SKM-1 (cell line): ENCODE results near the gene CAMK1.

Experiments used
- DNase-seq: peaks from one replicate; lab custom pipeline; 2025; ENCODE audit not compliant: unreplicated experiment; lab: John Stamatoyannopoulos, UW

Gene CAMK1

DNA sequence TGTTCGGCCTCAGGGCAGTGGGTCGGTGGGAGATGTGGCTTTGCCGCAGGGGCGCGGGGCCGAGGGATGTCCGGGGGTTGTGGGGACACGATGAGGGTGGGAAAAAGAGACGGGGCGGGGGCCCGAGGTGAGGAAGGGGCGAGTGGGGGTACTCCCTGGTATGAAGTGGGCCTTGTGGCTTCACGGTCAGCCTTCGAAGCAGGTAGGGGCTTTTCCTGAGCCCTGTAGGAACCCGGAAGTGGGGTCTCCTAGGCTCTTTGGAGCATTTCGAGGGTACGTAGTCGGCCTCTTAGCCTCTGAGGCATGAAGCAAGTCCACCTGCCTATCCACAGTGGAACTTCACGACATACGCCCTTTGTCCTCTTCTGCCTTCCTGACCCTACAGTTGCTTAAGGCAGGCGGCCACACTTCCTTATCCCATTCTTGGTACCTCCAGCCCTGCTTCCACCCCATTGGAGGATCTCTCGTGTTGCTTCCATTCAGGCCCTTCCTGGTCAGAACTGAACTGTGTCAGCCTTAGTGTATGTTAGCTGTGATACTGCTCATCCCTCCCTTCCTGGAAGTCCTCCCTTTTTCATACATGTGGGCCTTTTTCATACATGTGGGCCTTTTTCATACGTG, 23.5 kb upstream of the CAMK1 start:
- peak; percentile 38 for DNase-seq

DNA sequence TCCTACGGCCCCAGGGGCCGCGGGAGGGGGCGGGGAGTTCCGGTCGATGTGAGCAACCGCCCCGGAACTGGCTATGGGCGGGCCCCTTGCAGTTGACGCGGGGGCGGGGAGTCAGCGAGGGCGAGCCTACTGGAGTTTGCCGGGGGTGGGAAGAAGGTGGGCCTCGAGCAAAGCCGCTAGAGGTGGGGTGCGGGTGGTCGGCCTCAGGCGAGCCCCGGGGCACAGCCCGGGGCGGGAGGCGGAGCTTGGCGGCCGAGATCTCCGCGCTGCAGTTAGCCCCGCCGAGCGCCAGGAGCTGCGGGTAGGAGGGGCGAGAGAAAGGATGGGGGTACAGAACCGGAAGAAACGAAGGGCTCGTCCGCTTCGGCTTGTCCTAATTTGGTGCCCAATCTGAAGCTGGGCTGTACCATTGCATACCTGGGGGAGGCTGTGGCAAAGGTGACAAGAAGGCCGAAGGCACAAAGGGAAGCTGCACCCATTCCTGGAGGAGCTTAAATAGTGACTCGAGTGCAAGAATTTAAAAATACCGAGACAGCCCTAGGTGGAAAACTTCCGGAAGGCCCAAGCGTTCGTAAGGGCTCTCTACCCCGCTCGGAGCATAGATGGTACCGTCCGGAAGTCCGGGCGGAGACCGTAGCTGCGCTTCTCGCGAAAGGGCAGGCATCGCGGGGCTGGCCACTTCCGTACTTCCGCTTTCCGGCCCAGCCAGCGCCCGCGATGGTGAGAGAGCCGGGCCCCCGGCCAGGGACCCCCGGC, 22.8 kb upstream of the CAMK1 start, which contains the start of the genes ARPC4 and TADA3:
ARPC4 (plus strand) TSS at position 678 of the 756 bp plus-strand sequence; CDS start at position 718, 40 bp downstream.
TADA3 (minus strand) TSS at position 69 of the 756 bp plus-strand sequence. CDS start 1,007 bp downstream, outside the sequence.
- peak; percentile 95 for DNase-seq

DNA sequence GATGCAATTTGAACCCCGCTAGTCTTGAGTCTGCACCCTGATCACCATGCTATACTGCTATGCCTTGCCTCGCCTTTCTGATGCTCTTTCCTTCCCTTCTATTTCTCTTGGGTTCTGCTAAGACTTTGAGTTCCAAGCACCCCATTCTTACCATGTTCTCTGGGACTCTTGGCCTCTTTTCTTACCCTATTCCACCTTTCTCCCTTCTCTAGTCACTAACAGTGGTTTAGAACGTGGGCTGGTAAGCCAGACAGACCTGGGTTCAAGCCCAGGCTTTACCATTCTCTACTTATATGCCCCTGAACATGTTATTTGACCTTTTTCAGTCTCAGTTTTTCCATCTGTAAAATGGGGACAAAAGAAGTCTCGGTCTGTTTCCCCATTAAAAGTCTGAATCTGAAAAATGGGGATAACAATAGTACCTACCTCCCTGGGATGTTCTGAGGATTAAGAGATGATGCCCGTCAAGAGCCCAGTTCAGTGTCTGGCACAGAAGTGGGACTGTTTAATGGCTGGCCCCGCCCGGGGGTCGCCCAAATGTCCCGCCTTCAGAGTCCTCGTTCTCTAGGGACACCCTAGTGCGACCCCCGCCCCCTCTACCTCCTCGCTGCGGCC, 22.1 kb upstream of the CAMK1 start:
- peak; percentile 75 for DNase-seq

DNA sequence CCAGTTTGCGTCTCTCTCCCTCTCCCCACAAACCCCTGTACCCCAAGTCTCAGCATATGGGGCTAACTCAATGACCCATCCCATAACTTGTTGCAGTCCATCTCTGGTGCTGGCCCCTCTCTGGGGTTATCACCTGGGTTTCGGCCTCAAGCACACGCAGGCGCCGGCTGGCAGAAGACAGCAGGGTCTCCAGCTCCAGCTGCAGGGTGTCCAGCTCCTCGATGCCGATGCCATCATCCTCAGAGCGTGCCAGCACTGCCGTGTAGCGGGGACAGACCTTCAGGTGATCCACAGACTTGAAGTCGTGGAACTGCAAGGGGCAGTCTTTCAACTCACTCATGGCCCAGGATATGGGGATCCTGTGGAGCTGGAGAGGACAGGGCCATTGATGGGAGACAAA, 21.4 kb upstream of the CAMK1 start:
- DNase-seq, result no peak

DNA sequence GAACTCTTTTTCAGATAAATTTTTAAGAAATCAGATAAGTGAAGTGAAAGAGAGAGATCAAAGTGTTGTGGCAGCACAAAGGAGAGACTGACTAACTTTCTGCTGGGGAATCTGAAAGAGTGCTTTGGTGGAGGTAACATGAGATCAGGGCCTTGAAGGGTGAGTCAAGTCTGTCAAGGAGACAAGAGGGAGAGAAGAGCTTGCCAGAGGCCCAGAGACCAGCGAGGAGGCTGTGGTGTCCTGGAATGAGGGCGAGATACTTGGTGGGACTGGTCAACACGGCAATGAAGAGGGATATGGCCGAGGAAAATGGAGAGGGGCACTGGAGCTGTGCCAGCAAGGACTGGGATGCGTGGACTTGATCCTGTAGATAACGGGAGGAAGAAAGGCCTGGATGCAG, 18.0 kb upstream of the CAMK1 start:
- no peak for DNase-seq

DNA sequence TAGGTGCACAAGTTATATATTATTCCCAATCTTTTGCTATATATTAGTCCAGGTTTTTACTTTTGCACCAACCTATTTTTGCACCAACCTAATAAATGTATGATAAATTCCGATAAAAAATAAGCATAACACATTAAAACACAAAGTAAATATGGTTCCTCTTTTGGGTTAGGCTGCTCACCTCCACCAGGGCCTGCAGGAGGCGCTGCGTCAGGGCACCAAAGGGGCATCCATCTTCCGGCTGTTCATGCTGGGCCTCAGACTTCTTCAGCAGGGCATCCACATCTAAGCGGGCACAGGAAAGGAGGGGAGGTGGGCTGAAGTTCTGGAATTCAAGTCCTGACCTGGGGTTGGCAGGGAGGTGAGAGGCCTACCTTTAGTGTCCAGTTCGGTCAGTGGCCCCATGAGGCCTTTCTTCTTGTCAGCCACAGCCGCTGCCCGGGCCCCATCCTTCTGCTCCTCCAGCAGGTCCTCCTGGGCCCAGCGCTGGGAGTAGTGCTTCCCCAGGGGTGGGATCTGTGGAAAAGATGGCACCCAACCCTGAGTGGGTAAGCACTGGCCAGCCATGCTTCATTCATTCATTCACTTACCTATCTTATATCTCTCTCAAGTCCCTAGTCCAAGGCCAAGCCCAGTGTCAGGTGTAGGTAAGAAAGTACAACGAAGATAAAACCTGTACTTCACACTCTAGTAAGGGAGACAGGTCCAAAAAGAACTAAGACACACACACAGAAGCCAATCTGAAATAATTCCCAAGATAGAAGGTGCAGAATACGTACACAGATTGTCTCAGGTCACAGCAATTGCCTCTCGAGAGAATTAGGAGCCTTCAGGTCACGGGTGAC, 17.3 kb upstream of the CAMK1 start:
- no peak for DNase-seq

DNA sequence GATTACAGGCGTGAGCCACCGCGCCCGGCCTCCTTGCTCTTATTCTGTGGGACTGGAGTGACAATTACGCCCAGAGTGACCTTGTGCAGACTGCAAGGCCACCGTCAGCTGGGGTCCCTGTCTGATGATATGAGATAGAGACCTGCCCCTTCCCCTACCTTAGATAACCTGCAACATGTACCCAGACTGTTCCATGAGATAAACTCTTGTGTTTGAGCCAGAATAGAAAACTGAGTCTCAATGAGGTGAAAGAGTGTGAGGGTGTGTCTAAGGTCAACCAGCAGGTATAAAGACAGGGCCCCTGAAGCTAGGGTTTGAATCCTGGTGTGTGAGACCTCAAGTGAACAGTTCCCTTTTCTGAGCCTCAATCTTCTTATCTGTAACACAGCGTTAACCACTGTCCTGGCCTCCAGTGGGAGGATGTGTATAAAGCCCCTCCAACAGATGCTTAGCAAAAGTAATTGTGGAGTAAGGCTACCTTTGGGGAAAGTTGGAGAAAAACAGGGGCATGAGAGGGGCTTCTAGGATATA, 16.5 kb upstream of the CAMK1 start:
- no peak for DNase-seq

DNA sequence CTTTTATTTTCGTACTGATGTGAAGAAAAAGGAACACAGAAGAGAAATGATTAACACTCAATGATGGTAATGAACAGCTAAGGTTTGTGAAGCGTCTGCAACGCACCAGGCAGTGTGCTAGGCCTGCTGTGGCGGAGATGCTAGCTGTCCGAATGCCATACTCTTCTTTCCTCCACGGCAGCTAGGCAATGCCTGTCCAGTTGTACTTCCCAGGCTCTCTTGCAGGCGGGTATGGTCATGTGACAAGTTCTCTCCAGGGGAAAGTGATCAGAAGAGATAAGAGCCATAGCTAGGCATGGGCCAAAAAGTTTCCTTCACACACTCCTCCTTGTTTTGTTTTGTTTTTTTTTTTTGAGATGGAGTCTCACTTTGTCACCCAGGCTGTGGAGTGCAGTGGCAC, 15.9 kb upstream of the CAMK1 start:
- DNase-seq, result no peak

DNA sequence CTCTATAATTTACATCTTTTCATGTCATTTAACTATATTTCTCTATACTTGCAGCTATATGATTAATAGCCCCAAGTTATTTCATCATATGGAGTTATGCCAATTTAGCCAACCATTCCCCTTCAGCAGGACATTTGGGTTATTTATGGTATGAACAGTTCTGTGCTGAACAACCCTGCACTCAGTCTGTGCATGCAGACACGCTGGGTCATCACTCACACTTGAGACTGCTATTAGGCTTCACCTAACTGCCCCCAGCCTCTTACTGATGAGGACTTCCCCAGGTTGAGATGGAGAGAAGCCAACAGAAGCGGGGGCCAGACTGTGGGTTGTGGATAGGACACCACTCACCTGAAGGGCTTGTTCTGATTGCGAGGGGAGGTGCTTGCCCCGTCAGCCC, 15.2 kb upstream of the CAMK1 start:
- no peak for DNase-seq

DNA sequence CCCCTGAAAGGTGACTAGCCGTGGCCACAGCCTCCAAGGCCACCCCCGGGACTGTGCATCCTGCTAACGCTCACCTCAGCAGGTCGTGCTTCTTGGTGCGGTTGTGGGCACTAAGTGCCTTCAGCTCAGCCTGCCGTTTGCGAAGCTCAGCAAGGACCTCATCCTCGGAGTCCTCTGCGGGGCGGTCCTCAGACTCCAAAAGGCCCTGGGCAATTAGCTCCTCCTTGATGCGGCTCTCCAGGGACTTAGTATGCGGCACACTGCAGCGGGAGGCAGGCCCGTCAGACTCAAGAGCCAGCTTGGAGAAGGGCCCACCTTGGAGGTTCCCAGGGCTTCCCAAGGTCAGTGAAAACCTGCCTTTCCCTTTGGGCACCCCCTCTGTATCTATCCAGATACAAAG, 14.2 kb upstream of the CAMK1 start:
- DNase-seq, result no peak

DNA sequence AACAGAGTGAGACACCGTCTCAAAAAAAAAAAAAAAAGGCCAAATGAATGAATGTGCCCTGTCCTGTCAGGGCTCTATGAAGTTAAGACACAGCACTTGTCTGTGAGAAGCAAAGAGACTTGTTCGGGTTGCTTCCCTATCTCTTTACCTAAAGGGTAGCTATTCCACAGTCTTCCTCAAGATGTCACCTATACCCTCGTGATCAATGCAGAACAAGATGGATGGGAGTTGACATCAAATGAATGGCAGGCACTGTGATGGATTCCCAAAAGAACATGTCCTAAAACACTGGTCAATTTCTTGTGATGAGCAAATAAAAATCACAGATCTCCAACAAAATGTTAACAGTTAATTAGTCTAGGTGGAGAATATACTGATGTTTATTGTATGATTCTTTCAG, 13.0 kb upstream of the CAMK1 start:
- DNase-seq, result no peak

DNA sequence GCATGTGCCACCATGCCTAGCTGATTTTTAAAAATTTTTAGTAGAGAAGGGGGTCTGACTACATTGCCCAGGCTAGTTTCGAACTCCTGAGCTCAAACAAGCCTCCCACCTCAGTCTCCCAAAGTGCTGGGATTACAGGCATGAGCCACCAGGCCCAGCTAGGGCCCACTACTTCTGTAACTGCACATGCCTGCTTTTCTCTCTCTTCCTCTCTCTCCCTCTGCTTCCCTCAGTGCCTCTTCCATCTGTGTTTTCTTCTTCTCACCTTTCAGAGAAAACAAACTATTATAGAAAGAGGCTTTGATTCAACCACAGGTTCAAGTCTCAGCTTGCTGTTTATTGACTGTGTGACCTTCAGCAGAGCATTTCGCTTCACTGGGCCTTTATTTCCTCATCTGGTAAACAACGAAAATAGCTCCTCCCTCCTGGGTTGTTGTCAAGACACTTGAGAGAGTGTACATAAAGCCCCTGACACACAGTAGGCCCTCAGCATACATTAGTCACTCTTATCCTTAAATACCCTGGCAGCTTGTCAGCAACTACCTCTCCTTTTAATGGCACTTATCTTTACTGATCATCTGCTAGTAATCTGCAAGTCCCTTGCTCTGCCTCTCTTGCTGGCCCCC, 12.3 kb upstream of the CAMK1 start:
- no peak for DNase-seq

DNA sequence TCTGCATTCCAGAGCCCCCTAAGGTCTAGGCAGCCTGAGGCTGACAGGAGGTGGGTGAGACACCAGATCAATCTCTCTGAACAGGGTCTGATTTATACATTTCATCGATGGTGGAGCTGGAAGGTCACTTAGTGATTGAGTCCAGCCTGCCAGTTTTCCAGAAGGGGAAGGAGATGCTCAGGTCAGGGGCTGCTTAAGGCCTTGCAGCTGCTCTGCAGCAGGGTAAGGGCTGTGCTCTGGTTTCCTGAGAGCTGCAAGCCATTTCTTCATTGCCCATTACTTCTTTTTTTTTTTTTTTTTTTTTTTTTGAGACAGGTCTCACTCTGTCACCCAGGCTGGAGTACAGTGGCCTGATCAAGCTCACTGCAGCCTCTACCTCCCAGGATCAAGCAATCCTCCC, 11.8 kb upstream of the CAMK1 start:
- DNase-seq, result no peak

DNA sequence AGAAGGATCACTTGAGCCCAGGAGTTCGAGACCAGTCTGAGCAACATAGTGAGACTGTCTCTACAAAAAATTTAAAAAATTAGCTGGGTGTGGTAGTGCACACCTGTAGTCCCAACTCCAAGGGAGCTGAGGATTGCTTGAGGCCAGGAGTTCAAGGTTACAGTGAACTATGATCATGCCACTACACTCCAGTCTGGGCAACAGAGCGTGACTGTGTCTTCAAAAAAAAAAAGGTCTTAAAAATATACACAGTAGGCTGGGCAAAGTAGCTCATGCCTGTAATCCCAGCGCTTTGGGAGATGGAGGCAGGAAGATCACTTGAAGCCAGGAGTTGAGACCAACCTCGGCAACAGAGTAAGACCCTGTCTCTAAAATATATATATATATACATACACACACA, 11.2 kb upstream of the CAMK1 start:
- no peak for DNase-seq

DNA sequence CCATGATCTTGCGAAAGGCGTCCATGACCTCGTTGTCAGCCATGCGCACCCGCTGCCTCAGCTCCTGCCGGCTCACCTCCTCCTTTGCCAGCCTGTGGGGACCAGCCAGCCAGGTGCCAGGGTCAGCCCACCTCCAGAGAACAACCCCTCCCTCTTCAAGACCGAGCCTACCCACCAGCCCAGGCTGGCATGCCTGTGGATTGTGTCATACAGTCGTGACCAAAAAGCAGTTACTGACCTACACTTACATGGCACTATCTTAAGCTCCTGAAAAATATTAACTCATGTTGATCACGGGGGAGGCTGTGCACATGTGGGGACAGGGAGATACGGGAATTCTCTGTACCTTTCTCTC, 10.7 kb upstream of the CAMK1 start:
- DNase-seq, result no peak

DNA sequence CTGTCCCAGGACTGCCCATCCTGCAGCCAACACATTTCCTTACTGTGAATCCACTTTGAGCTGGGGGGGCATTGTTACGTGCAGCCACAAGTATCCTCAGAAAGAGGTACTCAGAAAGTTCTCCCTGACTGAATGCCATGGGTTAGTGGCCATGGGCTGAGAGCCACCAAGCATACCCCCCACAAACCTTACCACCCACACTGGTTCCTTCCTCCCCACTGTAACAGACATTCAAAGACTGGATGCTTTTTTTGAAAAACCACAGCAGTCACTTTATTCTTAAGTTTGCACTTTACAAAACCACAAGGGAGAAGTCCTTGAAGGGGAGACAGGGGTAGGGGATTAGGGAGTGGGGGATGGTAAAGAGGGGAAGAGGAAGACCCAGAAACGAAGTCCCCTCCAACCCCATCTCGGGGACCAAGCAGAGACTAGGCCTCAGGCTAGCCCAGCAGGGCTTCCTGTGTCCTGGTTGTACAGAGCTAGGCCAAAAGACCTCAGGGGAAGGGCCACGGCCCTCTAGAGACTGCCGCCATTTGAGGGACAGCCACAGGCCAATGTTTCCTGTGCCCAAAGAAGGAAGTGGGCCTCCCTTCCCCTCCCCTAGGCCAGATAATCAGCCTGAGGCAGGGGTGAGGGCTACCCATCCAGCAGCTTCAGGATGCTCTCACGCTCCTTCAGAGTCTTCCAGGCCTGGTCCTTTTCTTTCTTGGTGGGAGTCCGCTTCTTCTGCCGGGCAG, 10.1 kb upstream of the CAMK1 start:
- DNase-seq, result peak; percentile 91

DNA sequence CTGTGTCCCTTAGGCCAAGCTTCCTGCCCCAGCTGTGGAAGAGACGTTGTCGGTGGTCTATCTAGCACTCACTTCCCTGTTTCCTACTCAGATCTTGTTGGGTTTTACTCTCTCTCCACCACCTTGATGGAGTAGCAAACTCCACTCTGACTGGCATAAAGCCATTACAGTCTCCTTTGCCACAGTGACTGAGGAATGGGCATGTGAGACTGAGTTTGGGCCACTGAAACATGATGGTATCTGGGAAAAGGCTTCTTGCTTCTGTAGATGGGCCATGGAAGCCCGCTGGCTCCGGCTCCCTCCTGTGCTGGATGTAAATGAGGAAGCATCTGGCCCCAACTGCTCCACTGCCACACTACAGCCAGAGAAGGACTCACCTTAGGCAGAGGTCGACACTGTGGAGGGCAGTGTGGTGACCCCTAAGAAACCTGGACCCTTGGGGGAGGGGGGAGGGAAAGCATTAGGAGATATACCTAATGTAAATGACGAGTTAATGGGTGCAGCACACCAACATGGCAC, 9.4 kb upstream of the CAMK1 start:
- no peak for DNase-seq

DNA sequence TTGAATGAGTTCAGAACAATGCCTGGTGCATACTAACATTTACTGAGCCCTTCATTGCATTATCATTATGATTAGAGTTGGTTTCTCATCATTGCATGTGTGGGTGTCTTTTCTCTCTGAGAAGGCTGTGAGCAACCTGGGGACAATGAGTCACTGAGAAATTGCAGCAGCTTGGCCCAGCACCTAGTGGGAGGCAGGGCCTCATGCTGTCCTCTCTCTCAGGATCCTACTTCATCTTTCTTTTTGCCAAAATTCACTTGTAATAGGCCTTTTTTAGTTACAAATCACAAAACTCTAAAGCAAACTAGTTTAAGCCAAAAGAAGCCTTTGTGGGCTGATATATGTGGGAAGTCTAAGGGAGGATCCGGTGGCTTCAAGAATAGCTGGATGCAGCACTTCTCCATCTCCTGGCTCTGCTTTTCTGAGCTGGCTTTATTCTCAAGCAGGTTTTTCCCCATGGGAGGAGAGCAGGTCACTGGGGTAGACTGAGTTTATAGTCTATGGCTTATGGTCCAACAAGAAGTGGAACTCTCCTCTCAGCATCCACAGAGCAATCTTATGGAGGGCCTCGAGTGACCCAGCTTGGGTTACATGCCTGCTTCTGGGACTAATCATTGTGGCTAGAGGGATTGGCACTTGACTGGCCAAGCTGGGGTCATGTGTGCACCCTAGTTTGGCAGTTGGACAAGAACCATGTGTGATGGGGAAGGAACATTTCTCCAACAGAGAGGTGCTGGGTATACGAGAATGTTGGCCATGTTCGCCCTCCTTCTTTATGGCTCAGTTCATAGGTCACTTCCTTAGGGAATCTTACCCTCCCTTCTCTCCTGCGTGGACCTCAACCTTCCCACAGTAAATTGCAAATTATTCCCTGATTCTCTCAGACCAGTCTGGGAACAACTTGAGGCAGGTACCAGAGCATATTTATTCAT, 8.7 kb upstream of the CAMK1 start:
- DNase-seq, result no peak

DNA sequence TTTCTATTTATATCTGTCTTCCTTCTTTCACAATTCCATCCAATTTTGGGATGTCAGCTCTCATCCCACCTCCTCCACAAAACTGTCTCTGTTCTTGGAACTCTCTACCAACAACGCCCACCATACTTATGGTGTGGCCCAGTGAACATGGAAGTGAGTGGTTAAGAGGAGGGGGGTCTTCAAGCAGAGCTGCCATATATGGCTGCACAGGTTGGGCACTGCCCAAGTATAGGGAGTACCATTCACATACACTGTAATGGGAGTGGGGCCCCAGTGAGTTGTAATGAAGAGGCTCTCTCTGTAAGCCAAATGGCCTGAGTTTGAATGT, 7.9 kb upstream of the CAMK1 start:
- no peak for DNase-seq
